GM12878 (cell line): ENCODE results near the gene CAPN14.

ENCODE experiments used
- BRCA1 ChIP-seq: IDR thresholded peaks from 2 replicates; pipeline ENCODE4 v1.6.1; 2011; ENCODE audit warnings: low read depth, low read length, improper control_type of control experiment
- DPF2 ChIP-seq: fragments of 450-650 bp; IDR thresholded peaks from 2 replicates; pipeline ENCODE4 v1.6.1; 2017; ENCODE audit warnings: mild to moderate bottlenecking
- JUND ChIP-seq: IDR thresholded peaks from 2 replicates; pipeline ENCODE4 v1.6.1; 2012; ENCODE audit warnings: low read depth, mild to moderate bottlenecking, low read length, improper control_type of control experiment, moderate library complexity
- NKRF ChIP-seq: fragments of 450-650 bp; conservative IDR thresholded peaks from 2 replicates; pipeline ENCODE4 v1.6.1; 2017; ENCODE audit warnings: mild to moderate bottlenecking, moderate library complexity
- NR2C2 ChIP-seq: IDR thresholded peaks from 2 replicates; pipeline ENCODE4 v1.6.1; 2011; ENCODE audit warnings: borderline replicate concordance, low read depth; ENCODE audit not compliant: control insufficient read depth, insufficient read length
- POLR2A ChIP-seq: IDR thresholded peaks from 2 replicates; pipeline ENCODE4 v1.6.1; 2011; ENCODE audit warnings: low read depth, mild to moderate bottlenecking, low read length
- POLR2AphosphoS5 ChIP-seq: IDR thresholded peaks from 2 replicates; pipeline ENCODE4 v1.6.1; 2011; ENCODE audit warnings: mild to moderate bottlenecking, low read length, inconsistent platforms
- YY1 ChIP-seq: IDR thresholded peaks from 2 replicates; pipeline ENCODE4 v1.6.1; 2011; ENCODE audit warnings: low read depth, mild to moderate bottlenecking, low read length
- ZNF274 ChIP-seq: IDR thresholded peaks from one replicate; pipeline ENCODE4 v1.8.0; 2011; ENCODE audit not compliant: insufficient read length, insufficient read depth
- TF ChIP-seq, protein P1 (sequence below): IDR thresholded peaks from 2 replicates; pipeline ENCODE4 v1.6.1; 2011; ENCODE audit warnings: low read depth, low read length, improper control_type of control experiment, borderline replicate concordance
- TF ChIP-seq, protein P2 (sequence below), 3 experiments: IDR thresholded peaks in 2 of 3; conservative IDR thresholded peaks in 1 of 3; 2 replicates each; pipeline ENCODE4 v1.5.1; 2011; ENCODE audit warnings: low read depth in 3 of 3, low read length in 3 of 3, mild to moderate bottlenecking in 3 of 3, control low read depth in 2 of 3, moderate library complexity in 2 of 3, inconsistent platforms in 1 of 3, mixed read lengths in 1 of 3; ENCODE audit not compliant: control insufficient read depth in 2 of 3, insufficient read depth in 1 of 3; ENCODE audit errors: extremely low read depth in 1 of 3
- TF ChIP-seq, protein P3 (sequence below): fragments of 450-650 bp; IDR thresholded peaks from 2 replicates; pipeline ENCODE4 v1.6.1; 2017; ENCODE audit warnings: mild to moderate bottlenecking, moderate library complexity

DNA sequence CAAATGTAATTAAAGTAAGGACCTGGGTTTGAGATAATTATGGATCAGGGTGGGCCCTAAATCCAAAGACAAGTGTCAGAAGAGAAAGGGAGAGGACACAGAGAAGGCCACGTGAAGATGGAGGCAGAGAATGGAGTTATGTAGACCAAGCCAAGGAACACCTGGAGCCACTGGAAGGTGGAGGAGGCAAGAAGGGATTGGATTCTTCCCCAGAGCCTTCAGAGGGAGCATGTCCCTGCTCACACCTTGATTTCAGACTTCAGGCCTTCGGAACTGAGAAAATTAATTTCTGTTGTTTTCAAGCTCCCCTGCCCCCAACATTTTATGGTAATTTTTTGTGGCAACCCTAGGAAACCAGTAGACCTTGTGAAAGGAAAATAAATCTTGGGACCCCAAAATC, 19.6 kb downstream of the CAPN14 start:
- TF ChIP-seq BRCA1 (no peak), DPF2 (no peak), YY1 (no peak), ZNF274 (no peak), POLR2AphosphoS5 (no peak), NR2C2 (no peak), JUND (no peak), POLR2A (no peak), NKRF (no peak)
- TF ChIP-seq, protein P1, sequence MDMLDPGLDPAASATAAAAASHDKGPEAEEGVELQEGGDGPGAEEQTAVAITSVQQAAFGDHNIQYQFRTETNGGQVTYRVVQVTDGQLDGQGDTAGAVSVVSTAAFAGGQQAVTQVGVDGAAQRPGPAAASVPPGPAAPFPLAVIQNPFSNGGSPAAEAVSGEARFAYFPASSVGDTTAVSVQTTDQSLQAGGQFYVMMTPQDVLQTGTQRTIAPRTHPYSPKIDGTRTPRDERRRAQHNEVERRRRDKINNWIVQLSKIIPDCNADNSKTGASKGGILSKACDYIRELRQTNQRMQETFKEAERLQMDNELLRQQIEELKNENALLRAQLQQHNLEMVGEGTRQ, result no peak
- TF ChIP-seq, protein P2, sequence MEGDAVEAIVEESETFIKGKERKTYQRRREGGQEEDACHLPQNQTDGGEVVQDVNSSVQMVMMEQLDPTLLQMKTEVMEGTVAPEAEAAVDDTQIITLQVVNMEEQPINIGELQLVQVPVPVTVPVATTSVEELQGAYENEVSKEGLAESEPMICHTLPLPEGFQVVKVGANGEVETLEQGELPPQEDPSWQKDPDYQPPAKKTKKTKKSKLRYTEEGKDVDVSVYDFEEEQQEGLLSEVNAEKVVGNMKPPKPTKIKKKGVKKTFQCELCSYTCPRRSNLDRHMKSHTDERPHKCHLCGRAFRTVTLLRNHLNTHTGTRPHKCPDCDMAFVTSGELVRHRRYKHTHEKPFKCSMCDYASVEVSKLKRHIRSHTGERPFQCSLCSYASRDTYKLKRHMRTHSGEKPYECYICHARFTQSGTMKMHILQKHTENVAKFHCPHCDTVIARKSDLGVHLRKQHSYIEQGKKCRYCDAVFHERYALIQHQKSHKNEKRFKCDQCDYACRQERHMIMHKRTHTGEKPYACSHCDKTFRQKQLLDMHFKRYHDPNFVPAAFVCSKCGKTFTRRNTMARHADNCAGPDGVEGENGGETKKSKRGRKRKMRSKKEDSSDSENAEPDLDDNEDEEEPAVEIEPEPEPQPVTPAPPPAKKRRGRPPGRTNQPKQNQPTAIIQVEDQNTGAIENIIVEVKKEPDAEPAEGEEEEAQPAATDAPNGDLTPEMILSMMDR (IDR thresholded peaks at IDR 0.05 in 2 of 3, conservative IDR thresholded peaks at IDR 0.05 in 1 of 3; ENCODE audit: control insufficient read depth in 2 of 3, extremely low read depth in 1 of 3, insufficient read depth in 1 of 3, low read depth in 3 of 3, low read length in 3 of 3), result no peak
- TF ChIP-seq, protein P3, sequence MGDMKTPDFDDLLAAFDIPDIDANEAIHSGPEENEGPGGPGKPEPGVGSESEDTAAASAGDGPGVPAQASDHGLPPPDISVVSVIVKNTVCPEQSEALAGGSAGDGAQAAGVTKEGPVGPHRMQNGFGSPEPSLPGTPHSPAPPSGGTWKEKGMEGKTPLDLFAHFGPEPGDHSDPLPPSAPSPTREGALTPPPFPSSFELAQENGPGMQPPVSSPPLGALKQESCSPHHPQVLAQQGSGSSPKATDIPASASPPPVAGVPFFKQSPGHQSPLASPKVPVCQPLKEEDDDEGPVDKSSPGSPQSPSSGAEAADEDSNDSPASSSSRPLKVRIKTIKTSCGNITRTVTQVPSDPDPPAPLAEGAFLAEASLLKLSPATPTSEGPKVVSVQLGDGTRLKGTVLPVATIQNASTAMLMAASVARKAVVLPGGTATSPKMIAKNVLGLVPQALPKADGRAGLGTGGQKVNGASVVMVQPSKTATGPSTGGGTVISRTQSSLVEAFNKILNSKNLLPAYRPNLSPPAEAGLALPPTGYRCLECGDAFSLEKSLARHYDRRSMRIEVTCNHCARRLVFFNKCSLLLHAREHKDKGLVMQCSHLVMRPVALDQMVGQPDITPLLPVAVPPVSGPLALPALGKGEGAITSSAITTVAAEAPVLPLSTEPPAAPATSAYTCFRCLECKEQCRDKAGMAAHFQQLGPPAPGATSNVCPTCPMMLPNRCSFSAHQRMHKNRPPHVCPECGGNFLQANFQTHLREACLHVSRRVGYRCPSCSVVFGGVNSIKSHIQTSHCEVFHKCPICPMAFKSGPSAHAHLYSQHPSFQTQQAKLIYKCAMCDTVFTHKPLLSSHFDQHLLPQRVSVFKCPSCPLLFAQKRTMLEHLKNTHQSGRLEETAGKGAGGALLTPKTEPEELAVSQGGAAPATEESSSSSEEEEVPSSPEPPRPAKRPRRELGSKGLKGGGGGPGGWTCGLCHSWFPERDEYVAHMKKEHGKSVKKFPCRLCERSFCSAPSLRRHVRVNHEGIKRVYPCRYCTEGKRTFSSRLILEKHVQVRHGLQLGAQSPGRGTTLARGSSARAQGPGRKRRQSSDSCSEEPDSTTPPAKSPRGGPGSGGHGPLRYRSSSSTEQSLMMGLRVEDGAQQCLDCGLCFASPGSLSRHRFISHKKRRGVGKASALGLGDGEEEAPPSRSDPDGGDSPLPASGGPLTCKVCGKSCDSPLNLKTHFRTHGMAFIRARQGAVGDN, result no peak
